GM18873 (cell line): ENCODE data around the gene ADGRB3.
"Not testable (repeated sequence)": the region's sequence is repeated elsewhere in the genome, so short reads cannot be mapped to it uniquely, and the experiment has no call there.

Experiments used
- ATAC-seq: cut with Tn5 transposase; IDR thresholded peaks from one replicate; pipeline ENCODE4 v1.9.1; 2021; ENCODE audit warnings: mild to moderate bottlenecking, moderate library complexity, moderate number of reproducible peaks; ENCODE audit not compliant: unreplicated experiment, low FRiP score

ADGRB3 gene

DNA sequence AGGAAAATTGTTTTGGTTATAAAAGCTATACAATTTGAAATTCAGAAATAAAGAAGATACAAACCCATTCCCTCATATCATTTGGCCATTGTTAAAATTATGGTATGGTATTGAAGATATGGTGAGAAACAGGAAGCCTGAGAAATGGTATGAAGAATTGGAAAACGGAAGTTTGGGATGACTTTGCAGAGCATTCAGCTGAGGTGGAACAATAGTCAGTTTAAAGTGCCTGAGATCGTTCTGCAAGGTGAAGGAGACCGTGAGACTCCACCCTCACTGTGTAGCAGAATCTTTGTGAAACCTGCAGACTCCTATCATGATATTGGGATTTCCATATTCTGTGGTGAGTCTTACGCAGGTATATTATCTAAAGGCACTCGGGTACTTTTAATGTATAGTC is 97.3 kb downstream of the ADGRB3 start:
- ATAC-seq = no peak

- no peak for ATAC-seq
Observed at GRCh38 chr6:68735866-68736265, 100.8 kb downstream of the ADGRB3 start.

DNA sequence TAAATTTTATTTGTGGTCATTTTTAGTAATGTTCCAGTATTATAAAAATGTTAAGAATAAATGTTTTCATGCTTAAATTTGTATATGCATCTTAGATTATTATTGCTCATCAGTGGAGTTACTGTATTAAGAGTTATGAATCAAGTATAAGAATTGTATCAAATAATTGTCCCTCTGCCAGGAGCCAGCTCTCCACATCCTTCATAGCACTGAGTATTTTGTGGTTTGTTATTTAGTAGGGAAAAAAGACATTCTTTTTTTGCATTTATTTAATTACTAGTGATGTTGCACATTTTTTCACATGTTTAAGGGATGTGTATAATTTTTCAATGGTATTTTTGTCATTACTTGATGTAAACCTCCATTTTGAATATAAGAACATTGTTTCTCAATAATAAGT is 102.0 kb downstream of the ADGRB3 start:
- no peak for ATAC-seq

- ATAC-seq = no peak
Observed at GRCh38 chr6:68738039-68738438, 103.0 kb downstream of the ADGRB3 start.

DNA sequence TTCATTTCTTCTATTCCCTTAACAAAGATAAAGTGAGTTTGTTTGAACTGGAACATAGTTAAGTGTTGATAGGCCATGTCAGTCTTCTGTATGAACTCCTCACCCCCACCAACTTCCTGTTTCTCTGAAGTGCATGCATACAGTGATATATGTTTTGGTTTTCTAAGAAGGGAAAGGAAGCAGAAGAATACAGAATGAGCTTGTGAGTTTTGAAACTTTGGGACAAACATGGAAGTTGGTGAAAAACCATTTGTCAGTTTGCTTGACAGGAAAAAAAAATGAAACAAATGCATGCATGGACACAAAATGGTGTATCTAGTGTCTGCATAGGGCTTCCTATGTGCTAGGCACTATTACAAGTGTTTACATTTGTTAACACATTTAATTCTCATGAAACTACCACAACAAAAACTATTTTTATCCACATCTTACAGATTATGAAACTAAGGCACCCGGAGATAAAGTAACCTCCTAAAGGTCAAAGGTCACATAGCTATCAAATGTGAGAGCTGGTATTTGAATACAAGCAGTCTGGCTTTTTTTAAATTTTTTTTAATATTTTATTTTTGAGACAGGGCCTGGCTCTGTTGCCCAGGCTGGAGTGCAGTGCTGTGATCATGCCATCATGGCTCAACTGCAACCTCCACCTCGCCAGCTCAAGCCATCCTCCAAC is 105.9 kb downstream of the ADGRB3 start:
- ATAC-seq = no peak

DNA sequence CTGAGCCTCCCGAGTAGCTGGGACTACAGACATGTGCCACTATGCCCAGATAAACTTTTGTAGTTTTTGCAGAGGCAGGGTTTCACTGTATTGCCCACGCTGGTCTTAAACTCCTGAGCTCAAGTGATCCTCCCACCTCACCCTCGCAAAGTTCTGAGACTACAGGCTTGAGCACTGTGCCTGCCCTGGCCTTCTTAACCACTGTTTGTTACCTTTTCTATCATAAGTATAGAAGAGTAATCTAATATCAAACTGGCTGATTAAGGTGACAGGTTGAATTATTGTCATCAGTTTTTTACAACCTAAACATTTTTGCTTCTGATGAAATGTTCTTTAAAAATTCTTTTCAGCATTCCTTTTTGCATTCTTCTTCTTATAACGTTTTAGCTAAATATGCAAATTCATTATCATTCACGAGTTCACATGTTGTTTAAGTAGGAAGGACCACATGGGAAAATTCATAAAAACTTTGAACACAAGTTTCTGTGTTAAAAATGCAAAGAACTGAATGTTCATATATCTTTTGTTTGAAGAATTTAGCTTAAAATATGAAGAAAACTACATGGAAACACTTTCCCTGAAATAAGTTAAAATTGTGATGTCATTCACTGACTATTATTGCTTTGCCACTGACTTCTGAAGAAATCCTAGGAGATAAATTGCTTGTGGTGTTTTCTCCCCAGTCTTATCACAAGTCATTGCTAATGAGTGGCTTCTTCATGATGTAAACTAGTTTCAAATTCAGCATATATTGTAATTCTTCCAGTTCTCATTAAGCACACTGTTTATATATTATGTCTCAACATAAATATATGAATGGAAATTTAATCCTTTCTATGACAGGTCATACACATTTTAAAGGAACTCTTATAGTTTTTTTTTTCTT is 106.7 kb downstream of the ADGRB3 start:
- no peak for ATAC-seq

DNA sequence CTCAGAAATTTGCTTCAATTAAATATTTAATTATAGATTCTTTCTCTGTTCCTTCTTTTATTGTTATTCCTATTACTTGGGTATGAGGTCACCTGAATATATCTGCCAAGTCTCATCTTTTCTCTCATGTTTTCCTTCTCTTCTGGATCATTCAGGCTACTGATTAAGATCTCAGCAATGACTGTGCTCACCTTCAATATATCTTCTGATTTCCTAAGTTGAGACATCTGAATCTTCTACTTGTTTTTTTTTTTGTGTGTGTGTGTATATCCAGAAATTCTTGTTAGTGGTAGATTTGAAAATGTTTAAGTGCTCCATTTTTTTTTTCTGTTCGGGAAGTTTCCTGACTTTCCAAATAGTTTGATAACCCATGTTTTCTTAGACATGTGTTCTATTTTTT is 108.0 kb downstream of the ADGRB3 start:
- ATAC-seq = no peak

- not testable (repeated sequence) for ATAC-seq
Observed at GRCh38 chr6:68744376-68744775, 109.3 kb downstream of the ADGRB3 start.

DNA sequence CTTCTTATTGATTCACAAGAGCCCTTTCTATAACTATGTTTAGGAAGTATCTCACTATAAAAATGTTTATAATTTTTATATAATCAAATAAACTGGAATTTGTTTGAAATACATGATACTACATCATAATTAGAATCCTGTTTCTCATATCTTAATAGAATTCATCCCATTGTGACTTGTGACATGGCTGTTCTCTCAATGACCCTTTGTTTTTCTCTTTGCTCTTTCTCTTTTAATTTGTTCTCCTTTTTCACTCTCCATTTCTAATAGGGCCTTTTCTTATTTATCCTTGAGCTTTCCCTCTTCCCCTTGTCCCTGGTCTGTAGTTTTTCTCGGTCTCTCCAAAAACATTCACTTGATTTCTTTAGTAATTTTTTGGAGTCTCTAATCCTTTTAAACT is 111.3 kb downstream of the ADGRB3 start:
- ATAC-seq = no peak

DNA sequence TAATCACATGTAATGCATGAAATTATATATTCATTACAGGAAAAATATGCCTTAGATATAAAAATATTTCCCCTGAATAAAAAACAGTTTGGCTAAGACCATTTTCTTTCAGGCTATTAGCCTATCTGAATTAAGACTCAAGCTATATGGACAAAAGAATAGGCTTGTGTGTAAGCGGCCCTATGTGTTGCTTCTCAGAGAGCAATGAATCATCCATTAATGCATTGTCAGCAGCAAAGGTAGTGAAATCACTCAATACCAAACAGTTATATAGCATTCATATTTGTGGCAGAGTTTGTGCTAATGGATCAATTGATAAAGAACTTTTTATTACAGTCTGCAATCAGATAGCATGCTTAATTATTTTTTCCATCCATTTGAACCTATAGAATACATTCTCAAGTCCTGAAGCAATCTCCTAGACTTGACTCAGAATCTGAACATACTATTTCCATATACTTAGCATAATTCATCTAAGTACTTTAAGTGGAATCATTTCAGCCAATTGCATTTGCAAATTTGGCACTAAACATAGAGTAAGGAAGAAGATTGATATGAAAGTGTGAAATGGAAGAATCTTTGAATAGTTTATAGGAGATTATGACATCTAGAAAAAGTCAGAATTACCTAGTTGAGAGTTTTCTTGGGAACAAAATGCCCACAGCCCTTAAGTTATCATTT is 112.2 kb downstream of the ADGRB3 start:
- ATAC-seq = no peak

GRCh38 chr6:68747832-68748231 is 112.8 kb downstream of the ADGRB3 start:
- ATAC-seq = not testable (repeated sequence)

DNA sequence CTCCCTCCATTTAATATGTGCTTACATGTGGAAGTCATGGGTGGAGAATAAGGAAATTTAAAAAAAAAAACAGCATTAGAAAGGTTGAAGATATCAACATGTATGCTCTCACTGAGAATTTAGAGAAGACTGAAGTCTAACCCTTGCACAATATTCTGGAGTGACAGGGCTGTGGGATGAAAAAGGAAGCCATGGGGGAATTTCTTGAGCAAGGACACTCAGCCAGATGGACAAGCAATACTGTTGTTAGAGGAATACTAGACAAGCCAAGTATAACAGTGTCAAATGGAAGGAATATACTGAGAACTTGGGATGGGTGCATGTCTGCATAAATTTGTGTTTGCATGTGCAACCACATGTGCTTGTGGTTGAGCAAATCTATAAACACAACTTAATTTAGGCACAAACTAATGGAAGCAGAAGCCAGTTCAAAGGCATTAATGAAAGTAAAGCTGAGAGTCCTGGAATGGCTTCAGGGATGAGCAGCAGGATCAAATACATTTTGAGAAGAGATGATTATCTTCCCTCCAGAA is 119.7 kb downstream of the ADGRB3 start:
- no peak for ATAC-seq

- ATAC-seq = no peak
Observed at GRCh38 chr6:68756454-68757375, 121.6 kb downstream of the ADGRB3 start.

GRCh38 chr6:68757821-68758220 is 122.7 kb downstream of the ADGRB3 start:
- no peak for ATAC-seq

DNA sequence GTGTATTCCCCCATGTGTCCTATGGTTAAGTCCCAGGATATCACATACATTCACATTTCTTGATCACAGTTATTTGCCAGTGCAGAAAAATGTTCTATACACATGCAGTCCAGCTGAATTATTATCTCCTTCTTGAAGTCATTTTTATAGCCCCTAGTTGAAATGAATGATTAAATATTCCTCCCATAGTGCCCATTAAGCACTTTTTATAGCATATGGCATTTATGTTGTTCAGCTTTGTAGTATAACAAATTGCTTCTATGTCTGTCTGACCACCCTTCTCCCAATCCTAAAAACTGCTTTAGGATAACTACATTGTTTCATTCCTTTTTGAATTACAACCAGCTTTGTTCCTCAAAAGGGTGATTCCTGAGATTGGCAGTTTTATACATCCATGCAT is 123.5 kb downstream of the ADGRB3 start:
- ATAC-seq = no peak

GRCh38 chr6:68760485-68760884 is 125.4 kb downstream of the ADGRB3 start:
- no peak for ATAC-seq

DNA sequence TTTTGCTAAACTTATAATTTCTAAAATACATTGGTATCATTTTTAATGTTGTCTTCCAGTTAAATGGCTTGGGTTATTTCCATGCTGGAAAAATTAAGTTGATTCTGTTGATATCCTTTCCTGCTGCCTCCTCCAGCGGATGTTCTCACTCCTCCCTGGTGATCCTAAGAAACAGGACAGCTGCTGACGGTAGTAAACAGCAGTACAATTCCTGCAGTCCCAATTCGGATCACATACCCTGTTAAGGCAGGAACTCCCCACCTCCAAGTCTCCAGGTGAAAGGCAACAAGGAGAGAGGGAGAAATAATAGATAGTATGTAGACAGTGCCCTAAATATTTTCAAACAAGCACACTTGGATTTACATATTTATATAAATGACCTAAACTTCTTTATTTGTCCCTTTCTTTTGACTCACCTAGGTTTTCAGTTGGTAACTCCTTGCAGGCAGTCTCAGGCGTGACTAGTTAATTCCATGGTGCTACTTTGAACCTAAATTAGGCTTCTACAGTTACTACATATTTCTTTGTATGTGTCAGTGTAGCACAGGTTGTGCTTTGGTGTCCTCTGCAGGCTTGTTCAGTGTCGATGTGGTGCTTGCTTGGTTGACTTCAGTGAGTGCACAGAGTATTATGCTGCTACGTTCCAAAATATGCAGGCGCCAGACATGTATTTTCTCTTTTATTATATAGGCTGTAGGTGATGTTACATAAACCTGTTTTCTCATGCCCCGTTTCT is 126.0 kb downstream of the ADGRB3 start:
- no peak for ATAC-seq

DNA sequence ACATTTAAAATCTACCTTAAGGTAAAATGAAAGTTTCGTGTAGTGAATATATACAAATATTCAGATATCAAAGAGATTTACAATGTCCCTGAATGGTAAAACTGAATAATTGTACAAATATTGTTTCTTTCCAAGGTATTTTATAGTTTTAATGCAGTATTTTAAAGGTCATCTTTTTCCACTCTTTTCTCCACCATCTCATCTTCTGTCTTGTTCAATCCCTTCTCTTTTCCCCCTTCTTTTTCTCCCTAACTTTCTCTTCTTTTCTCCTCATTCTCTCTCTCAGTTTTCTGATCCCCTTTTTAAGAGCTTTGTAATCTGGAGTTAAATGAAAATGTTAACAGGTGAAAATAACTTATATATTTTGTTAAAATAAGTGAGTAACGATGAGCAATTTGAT is 126.9 kb downstream of the ADGRB3 start:
- no peak for ATAC-seq

DNA sequence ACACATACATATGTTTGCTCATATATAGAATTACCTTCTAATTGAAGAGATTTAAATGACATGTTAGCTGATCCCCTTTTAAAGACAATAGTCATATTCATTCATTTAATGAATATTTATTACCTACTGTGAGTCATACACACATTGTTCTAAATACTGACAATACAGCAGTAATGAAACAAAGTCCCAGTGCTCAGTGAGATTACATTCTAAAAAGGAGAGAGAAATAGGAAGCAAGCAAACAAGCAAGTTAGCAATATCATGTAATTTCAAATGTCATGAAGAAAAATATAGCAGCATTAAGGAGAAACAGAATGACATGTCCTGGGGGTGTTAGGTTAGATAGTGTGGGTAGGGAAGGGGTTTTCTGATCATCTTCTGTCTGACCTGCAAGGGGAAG is 136.3 kb downstream of the ADGRB3 start:
- ATAC-seq = no peak
